Measurements from ENCODE around the gene CCL20. TPM values are rescaled to one million over a fixed set of nuclear protein-coding genes. Genes with fewer than 3 reads are reported as not detected.

Gene CCL20
- polyA plus RNA-seq, 1 donor from 2014 or later: not detected

- Histone ChIP-seq H3K4me3 (ENCODE audit: low read length) (no peak overlapping the region), H3K9me2 (ENCODE audit: insufficient read depth, low read length) (no peaks in the 10 kb centered on the region), H3K9ac (ENCODE audit: low read length) (no peak overlapping the region), H2AFZ (ENCODE audit: low read depth, low read length) (no peak overlapping the region), H3K4me2 (ENCODE audit: low read length) (no peak overlapping the region), H3K27me3 (ENCODE audit: insufficient read depth, low read depth, low read length) (no peaks in the 10 kb centered on the region), H3K36me3 (ENCODE audit: insufficient read depth, low read length) (no peaks in the 10 kb centered on the region), H3K27ac (ENCODE audit: low read length) (no peak overlapping the region), H3F3A (ENCODE audit: insufficient read depth, low read length, poor library complexity, severe bottlenecking) (no peaks in the 10 kb centered on the region), H3K79me2 (replicated peaks; ENCODE audit: insufficient read depth, low read length) (no peaks in the 10 kb centered on the region), H3K9me3 (ENCODE audit: low read length) (no peaks in the 10 kb centered on the region), H4K20me1 (ENCODE audit: insufficient read depth) (no peaks in the 10 kb centered on the region)
- TF ChIP-seq EP300 (conservative IDR thresholded peaks at IDR 0.05; ENCODE audit: poor library complexity, severe bottlenecking) (no peak), RAD21 (conservative IDR thresholded peaks at IDR 0.05) (no peak), TAF1 (IDR thresholded peaks at IDR 0.05; ENCODE audit: low read depth) (no peak), SMC3 (conservative IDR thresholded peaks at IDR 0.05; ENCODE audit: poor library complexity) (no peak), EZH2 (IDR thresholded peaks at IDR 0.05; ENCODE audit: borderline replicate concordance, insufficient read depth, low read length, poor library complexity, severe bottlenecking) (no peak), CTCF (IDR thresholded peaks at IDR 0.05; ENCODE audit: poor library complexity, severe bottlenecking) (no peak), REST (IDR thresholded peaks at IDR 0.05; ENCODE audit: borderline replicate concordance) (no peak), MXI1 (conservative IDR thresholded peaks at IDR 0.05; ENCODE audit: poor library complexity, severe bottlenecking) (no peak), POLR2AphosphoS5 (IDR thresholded peaks at IDR 0.05) (no peak)
These were observed 30.1 kb upstream of the CCL20 start for GRCh38 chr2:227783404-227784138.

GRCh38 chr2:227785293-227785692, 28.3 kb upstream of the CCL20 start:
- Histone ChIP-seq H3K4me2 (ENCODE audit: low read length) (no peak overlapping the region), H3F3A (ENCODE audit: insufficient read depth, low read length, poor library complexity, severe bottlenecking) (no peaks in the 10 kb centered on the region), H3K4me3 (ENCODE audit: low read length) (no peak overlapping the region), H3K27me3 (ENCODE audit: insufficient read depth, low read depth, low read length) (no peaks in the 10 kb centered on the region), H3K36me3 (ENCODE audit: insufficient read depth, low read length) (no peaks in the 10 kb centered on the region), H3K79me2 (replicated peaks; ENCODE audit: insufficient read depth, low read length) (no peaks in the 10 kb centered on the region), H3K27ac (ENCODE audit: low read length) (no peak overlapping the region), H3K9ac (ENCODE audit: low read length) (no peak overlapping the region), H2AFZ (ENCODE audit: low read depth, low read length) (no peak overlapping the region), H3K9me2 (ENCODE audit: insufficient read depth, low read length) (no peaks in the 10 kb centered on the region), H4K20me1 (ENCODE audit: insufficient read depth) (no peaks in the 10 kb centered on the region), H3K9me3 (ENCODE audit: low read length) (no peaks in the 10 kb centered on the region)
- TF ChIP-seq REST (IDR thresholded peaks at IDR 0.05; ENCODE audit: borderline replicate concordance) (peak; percentile 18), POLR2AphosphoS5 (IDR thresholded peaks at IDR 0.05) (no peak), TAF1 (IDR thresholded peaks at IDR 0.05; ENCODE audit: low read depth) (no peak), MXI1 (conservative IDR thresholded peaks at IDR 0.05; ENCODE audit: poor library complexity, severe bottlenecking) (no peak), CTCF (IDR thresholded peaks at IDR 0.05; ENCODE audit: poor library complexity, severe bottlenecking) (no peak), EZH2 (IDR thresholded peaks at IDR 0.05; ENCODE audit: borderline replicate concordance, insufficient read depth, low read length, poor library complexity, severe bottlenecking) (no peak), EP300 (conservative IDR thresholded peaks at IDR 0.05; ENCODE audit: poor library complexity, severe bottlenecking) (no peak)
